Upper lobe of right lung (tissue), 1 donor: Measurements from ENCODE around the gene TMEM61. TPM values are rescaled to one million over a fixed set of nuclear protein-coding genes. Genes with fewer than 3 reads are reported as not detected.

Experiments used
- ATAC-seq: fragments of 200-7000 bp; cut with Tn5 transposase; one replicate; pipeline ENCODE4 v1.9.1; 2020; ENCODE audit warnings: mild to moderate bottlenecking, moderate library complexity
- DNase-seq: peaks from one replicate; pipeline ENCODE4 v3.0.0-alpha.2; 2020
- H3K27ac ChIP-seq: fragments of 200-600 bp; one replicate; pipeline ENCODE4 v1.8.0; 2022
- H3K27me3 ChIP-seq: fragments of 200-600 bp; one replicate; pipeline ENCODE4 v1.8.0; 2022; ENCODE audit warnings: mild to moderate bottlenecking
- H3K36me3 ChIP-seq: fragments of 200-600 bp; one replicate; pipeline ENCODE4 v1.8.0; 2022
- H3K4me1 ChIP-seq: fragments of 200-600 bp; one replicate; pipeline ENCODE4 v1.8.0; 2022
- H3K4me3 ChIP-seq: fragments of 200-600 bp; one replicate; pipeline ENCODE4 v1.8.0; 2022; ENCODE audit warnings: mild to moderate bottlenecking
- H3K9me3 ChIP-seq: fragments of 200-600 bp; one replicate; pipeline ENCODE4 v1.8.0; 2022
- intact Hi-C: fragments of 100-400 bp; cut with DNase I; formaldehyde crosslinking; loops from one replicate; pipeline ENCODE4 v1.11.0; 2022
- total RNA-seq: library from RNA; stranded (reverse); fragmentation: NEBNext Ultra II Directional; extraction: Animal tissue kit (Norgen Biotek cat#: 25700); gene quantifications from one replicate; pipeline ENCODE4 v1.2.1, GENCODE V29; 2021
- TF ChIP-seq, protein P1 (sequence below): fragments of 200-600 bp; IDR thresholded peaks from one replicate; pipeline ENCODE4 v1.8.0; 2022; ENCODE audit warnings: antibody characterized with exemption
- donor health status: DM: no; HTN: yes; CAD: no; lungs with severe emphysema.

Gene TMEM61
- total RNA-seq, 1 donor from 2014 or later, result 2.3 TPM

DNA sequence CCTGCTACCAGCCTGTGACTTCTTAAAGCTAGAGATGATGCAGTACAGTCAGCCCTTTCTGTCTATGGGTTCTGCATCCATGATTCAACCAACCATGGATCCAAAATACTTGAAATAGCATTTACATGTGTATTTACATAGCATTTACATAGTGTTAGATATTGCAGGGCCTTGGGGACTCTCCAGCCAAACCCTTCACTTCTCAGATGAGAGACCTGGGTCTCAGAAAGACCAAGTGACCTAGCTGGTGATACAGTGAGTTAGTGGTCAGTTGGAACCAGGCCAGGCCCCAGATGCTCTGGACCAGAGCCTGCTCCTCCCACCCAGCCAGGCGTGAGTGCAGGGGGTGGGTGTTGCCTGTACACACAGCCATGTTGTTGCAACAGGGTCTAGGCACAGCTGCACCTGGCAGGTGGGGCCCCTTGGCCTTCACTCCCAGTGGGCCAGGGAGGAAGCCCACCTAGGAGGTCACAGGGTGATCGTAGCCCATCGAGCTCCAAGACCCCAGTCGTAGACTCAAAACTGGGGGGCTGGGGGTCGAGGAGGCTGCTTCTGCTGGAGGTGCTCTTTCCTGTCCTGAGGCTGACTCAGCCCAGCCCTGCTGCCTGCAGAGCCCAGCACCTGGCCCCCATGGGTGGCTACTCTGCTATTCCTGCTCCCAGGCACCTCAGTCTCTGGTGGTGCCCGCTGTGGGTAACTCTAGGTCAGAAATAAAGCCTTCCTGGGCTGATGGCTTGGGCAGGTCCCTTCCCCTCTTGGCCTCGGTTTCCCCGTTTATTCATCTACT is 7.7 kb downstream of the TMEM61 start:
- DNase-seq (no peak), ATAC-seq (no peak)
- no peaks in the 10 kb centered on the region for H3K27me3 ChIP-seq
- no peak overlapping the region for H3K4me3 ChIP-seq
- TF ChIP-seq, protein P1, sequence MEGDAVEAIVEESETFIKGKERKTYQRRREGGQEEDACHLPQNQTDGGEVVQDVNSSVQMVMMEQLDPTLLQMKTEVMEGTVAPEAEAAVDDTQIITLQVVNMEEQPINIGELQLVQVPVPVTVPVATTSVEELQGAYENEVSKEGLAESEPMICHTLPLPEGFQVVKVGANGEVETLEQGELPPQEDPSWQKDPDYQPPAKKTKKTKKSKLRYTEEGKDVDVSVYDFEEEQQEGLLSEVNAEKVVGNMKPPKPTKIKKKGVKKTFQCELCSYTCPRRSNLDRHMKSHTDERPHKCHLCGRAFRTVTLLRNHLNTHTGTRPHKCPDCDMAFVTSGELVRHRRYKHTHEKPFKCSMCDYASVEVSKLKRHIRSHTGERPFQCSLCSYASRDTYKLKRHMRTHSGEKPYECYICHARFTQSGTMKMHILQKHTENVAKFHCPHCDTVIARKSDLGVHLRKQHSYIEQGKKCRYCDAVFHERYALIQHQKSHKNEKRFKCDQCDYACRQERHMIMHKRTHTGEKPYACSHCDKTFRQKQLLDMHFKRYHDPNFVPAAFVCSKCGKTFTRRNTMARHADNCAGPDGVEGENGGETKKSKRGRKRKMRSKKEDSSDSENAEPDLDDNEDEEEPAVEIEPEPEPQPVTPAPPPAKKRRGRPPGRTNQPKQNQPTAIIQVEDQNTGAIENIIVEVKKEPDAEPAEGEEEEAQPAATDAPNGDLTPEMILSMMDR, result no peak
- H3K27ac ChIP-seq, result no peak overlapping the region
- H3K9me3 ChIP-seq, result no peaks in the 10 kb centered on the region
- no peaks in the 10 kb centered on the region for H3K36me3 ChIP-seq
- no peaks in the 10 kb centered on the region for H3K4me1 ChIP-seq
- intact Hi-C loops, result no loop called here

DNA sequence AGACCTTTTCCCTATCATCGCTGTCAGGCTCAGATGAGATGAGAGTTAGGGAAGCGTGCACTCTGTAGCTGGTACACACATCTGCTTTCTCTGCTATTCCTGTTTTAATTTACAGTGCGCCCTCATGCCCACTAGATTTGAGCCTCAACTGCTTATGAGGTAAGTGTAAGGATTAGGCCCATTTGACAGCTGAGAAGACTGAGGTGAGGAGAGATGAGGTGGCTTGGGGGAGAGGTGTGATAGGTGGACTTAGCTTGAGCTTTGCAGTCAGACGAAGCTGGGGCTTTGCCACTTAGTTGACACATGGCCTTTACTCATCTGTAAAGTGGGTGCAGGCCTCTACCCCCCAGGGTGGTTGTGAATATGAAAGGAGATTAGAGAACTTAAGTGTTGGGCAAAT is 8.5 kb downstream of the TMEM61 start:
- DNase-seq (no peak), ATAC-seq (no peak)
- H3K4me1 ChIP-seq, result no peaks in the 10 kb centered on the region
- no peaks in the 10 kb centered on the region for H3K9me3 ChIP-seq
- TF ChIP-seq, protein P1, result no peak
- no peak overlapping the region for H3K4me3 ChIP-seq
- no peak overlapping the region for H3K27ac ChIP-seq
- intact Hi-C loops, result no loop called here
- H3K36me3 ChIP-seq, result no peaks in the 10 kb centered on the region
- no peaks in the 10 kb centered on the region for H3K27me3 ChIP-seq

DNA sequence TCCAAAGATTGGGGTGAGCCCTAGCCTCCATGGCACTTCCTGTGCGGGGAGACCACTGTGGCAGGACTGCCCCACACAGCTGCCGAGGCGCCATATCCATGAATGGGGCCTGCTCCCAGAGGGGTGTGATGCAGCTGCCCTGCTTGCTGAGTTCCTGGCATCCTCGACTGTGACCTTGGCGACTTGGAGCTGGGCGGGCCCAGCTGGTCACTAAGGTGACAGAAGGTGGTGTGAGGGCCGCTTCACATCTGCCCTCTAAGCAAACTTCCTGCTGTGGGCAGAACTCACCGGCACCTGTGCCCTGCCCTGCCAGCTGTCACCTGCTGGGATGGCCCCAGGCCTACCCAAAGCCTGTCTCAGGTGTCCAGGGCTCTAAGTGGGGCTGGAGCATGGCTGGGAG is 9.0 kb downstream of the TMEM61 start:
- DNase-seq (no peak), ATAC-seq (no peak)
- no peaks in the 10 kb centered on the region for H3K27me3 ChIP-seq
- intact Hi-C loops, result no loop called here
- no peaks in the 10 kb centered on the region for H3K36me3 ChIP-seq
- TF ChIP-seq, protein P1, result no peak
- H3K4me3 ChIP-seq, result no peak overlapping the region
- H3K9me3 ChIP-seq, result no peaks in the 10 kb centered on the region
- no peaks in the 10 kb centered on the region for H3K4me1 ChIP-seq
- H3K27ac ChIP-seq, result no peak overlapping the region

DNA sequence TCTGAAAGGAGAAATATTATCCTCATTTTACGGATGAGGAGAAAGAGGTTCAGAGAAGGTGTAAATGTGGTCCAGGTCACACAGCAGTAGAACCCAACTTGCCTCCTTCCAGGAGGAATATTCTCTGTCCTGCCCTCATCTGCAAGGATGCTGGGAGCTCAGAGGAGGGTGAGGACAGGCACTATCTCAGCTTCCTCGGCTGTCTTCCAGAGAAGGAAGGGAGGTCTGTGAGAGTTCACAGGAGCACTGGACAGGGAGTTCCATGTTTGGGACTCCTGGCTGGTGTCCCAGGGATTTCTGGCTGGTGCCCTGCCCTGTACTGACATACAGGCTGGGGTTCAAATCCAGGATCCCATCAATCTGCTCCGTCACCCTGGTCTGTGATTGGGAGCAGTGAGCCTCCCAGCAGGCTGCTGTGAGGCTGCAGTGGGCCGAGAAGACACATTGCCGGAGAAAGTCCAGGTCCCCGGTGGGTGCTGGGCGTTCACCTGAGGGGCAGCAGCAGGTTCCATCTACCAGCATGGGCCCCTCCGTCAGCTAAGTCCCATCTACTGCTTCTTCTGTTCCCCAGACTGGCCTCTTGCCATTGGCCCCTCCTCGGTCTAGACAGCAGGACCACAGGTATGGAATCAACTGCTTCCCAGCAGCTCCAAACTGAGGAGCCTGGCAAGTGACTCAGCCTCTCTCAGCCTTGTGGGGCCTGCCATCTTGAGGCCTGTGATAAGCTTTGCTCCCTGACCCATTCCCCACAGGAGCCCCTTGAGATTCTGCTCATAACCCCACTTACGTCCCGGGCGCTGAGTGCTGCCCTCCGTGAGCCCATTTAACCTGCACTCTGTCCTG is 9.8 kb downstream of the TMEM61 start:
- Histone ChIP-seq H3K36me3 (no peaks in the 10 kb centered on the region), H3K4me3 (no peak overlapping the region), H3K27ac (no peak overlapping the region), H3K4me1 (no peaks in the 10 kb centered on the region), H3K9me3 (no peaks in the 10 kb centered on the region), H3K27me3 (peaks cover 2% of the 10 kb centered on the region)
- TF ChIP-seq, protein P1, result no peak
- intact Hi-C loops, result no loop called here
- DNase-seq (no peak), ATAC-seq (no peak)

DNA sequence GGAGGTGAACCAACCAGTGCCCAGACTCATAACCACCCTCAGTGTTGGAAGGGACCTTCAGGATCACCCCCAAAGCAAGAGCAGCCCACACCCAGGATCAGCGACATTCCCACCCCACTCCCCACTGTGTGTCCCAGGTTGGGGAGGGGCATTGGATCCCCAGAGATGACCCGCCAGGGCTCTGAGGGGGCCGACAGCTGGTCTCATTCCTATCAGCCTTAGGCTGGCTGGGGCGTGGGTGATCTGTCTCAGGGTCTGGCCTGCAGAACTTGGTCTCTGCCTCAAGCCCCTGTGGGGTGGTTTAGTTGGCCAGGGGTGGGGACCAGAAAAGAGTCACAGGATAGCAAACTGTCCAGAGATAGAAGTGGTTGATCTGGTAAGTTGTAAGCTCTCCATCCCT is 10.5 kb downstream of the TMEM61 start:
- Histone ChIP-seq H3K9me3 (no peaks in the 10 kb centered on the region), H3K27me3 (peaks cover 9% of the 10 kb centered on the region), H3K4me3 (no peak overlapping the region), H3K27ac (no peak overlapping the region), H3K36me3 (no peaks in the 10 kb centered on the region), H3K4me1 (no peaks in the 10 kb centered on the region)
- TF ChIP-seq, protein P1, result no peak
- ATAC-seq (no peak), DNase-seq (no peak)
- intact Hi-C loops, result no loop called here
